Measurements from ENCODE around the gene FOXK1.

The FOXK1 gene

GRCh38 chr7:4805110-4805983 lies 123.3 kb downstream of the FOXK1 start:
- no peak for DNase-seq

- no peak for DNase-seq
Observed at GRCh38 chr7:4805984-4806300, 123.8 kb downstream of the FOXK1 start.

- DNase-seq: no peak
Observed at GRCh38 chr7:4806983-4807597, 125.0 kb downstream of the FOXK1 start.

- no peak for DNase-seq
Observed at GRCh38 chr7:4807598-4808016, 125.5 kb downstream of the FOXK1 start.

GRCh38 chr7:4808026-4808425 lies 125.9 kb downstream of the FOXK1 start:
- DNase-seq: no peak

GRCh38 chr7:4808565-4808964 lies 126.5 kb downstream of the FOXK1 start:
- DNase-seq: no peak

GRCh38 chr7:4809091-4809591 lies 127.0 kb downstream of the FOXK1 start:
- no peak for DNase-seq

GRCh38 chr7:4809666-4810065 lies 127.6 kb downstream of the FOXK1 start:
- no peak for DNase-seq

GRCh38 chr7:4814433-4814832 lies 132.3 kb downstream of the FOXK1 start:
- no peak for DNase-seq

- DNase-seq: no peak
Observed at GRCh38 chr7:4815121-4815520, 133.0 kb downstream of the FOXK1 start.

- no peak for DNase-seq
Observed at GRCh38 chr7:4815609-4816418, 133.7 kb downstream of the FOXK1 start.

- DNase-seq: no peak
Observed at GRCh38 chr7:4816419-4817080, 134.5 kb downstream of the FOXK1 start.

GRCh38 chr7:4817178-4817901 lies 135.2 kb downstream of the FOXK1 start:
- no peak for DNase-seq

GRCh38 chr7:4818000-4818794 lies 136.1 kb downstream of the FOXK1 start:
- DNase-seq: no peak

GRCh38 chr7:4819560-4820404 lies 137.7 kb downstream of the FOXK1 start:
- no peak for DNase-seq

GRCh38 chr7:4820405-4820966 lies 138.4 kb downstream of the FOXK1 start:
- no peak for DNase-seq

All from NCI-H774 (cell line).